Lower leg skin (tissue), 4 donors: ENCODE results near the gene KCNQ1OT1. TPM values are rescaled to one million over a fixed set of nuclear protein-coding genes. Genes with fewer than 3 reads are reported as not detected.

Experiments
- DNase-seq, 2 donors: peaks; one replicate each; pipeline ENCODE4 v3.0.0-alpha.2; 2019; ENCODE audit warnings: low spot score in 2 of 2
- H3K4me3 ChIP-seq: fragments of 200-600 bp; sonication (generic); 2 replicates; pipeline ENCODE4 v1.5.1; 2017; ENCODE audit warnings: mild to moderate bottlenecking, low read depth; ENCODE audit not compliant: poor library complexity, severe bottlenecking
- CTCF ChIP-seq, 3 donors: fragments of 450-650 bp; IDR thresholded peaks; one replicate each; pipeline ENCODE4 v1.5.1; 2016; ENCODE audit warnings: antibody characterized with exemption in 3 of 3, mild to moderate bottlenecking in 3 of 3, moderate library complexity in 2 of 3
- POLR2A ChIP-seq, 2 donors: fragments of 450-650 bp; IDR thresholded peaks; one replicate each; pipeline ENCODE4 v1.6.1; 2016 to 2017; ENCODE audit warnings: antibody characterized with exemption in 2 of 2, mild to moderate bottlenecking in 1 of 2, moderate library complexity in 1 of 2
- WGBS, 2 donors: methylation state at CpG; one replicate each; pipeline ENCODE4 v1.1.5; 2018; 5-methylcytosine and 5-hydroxymethylcytosine counted together
- intact Hi-C: fragments of 100-400 bp; cut with DNase I; formaldehyde crosslinking; loops from one replicate; pipeline ENCODE4 v1.15.0; 2023; ENCODE audit warnings: low total_unique reads
- total RNA-seq, 4 donors: library from RNA; depleted of rRNA; stranded (reverse); fragments of >200 nt; gene quantifications; one replicate each; pipeline ENCODE4 v1.1.0, GENCODE V29; 2016

KCNQ1OT1 gene
- total RNA-seq, 4 donors from 2014 or later = 0.63 to 1.8 (median 0.91) TPM

GRCh38 chr11:2587132-2587930, 112.5 kb downstream of the KCNQ1OT1 start:
- intact Hi-C loops = no loop called here
- peak in 1 of 2 donors; percentile 79 for DNase-seq
- WGBS, 2 donors = 96 to 97% methylated on average over 11 to 15 of the region's 20 CpGs
- TF ChIP-seq CTCF (IDR thresholded peaks at IDR 0.05) (no peak), POLR2A (IDR thresholded peaks at IDR 0.05) (no peak)
- H3K4me3 ChIP-seq = no peak overlapping the region

DNA sequence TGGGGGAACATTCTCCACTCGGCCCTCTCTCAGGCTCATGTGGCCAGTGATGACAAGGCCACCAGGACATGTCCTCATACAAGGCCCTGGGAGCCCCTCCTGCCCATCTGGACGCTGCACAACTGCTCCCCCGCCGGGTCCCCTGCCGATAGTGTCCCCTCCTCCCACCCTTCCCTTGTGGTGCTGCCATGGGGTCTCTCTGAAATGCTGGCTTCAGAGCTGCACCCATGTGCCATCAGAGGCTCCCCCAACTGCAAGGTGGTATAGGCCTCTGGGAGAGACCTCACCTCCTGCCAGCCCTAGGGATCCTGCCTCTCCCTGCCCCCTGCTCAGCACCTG, 113.0 kb downstream of the KCNQ1OT1 start:
- intact Hi-C loops = no loop called here
- DNase-seq = peak in 1 of 2 donors; percentile 80
- 91 to 93% methylated on average over 4 to 5 of the region's 5 CpGs for WGBS, 2 donors

GRCh38 chr11:2586087-2586792, 113.6 kb downstream of the KCNQ1OT1 start:
- 85% methylated on average over 16 to 18 of the region's 18 CpGs for WGBS, 2 donors
- peak in 1 of 2 donors; percentile 82 for DNase-seq
- no peak for TF ChIP-seq POLR2A (IDR thresholded peaks at IDR 0.05)
- no peak for TF ChIP-seq CTCF (IDR thresholded peaks at IDR 0.05)
- H3K4me3 ChIP-seq = no peak overlapping the region
- intact Hi-C loops = no loop called here

More for the DNA sequence above, 113.0 kb downstream of the KCNQ1OT1 start:
- no peak overlapping the region for H3K4me3 ChIP-seq
- TF ChIP-seq CTCF (IDR thresholded peaks at IDR 0.05) (no peak), POLR2A (IDR thresholded peaks at IDR 0.05) (no peak)

- DNase-seq = peak in 1 of 2 donors; percentile 75
Observed at GRCh38 chr11:2585566-2586086, 114.2 kb downstream of the KCNQ1OT1 start.

More at GRCh38 chr11:2585566-2586086, 114.2 kb downstream of the KCNQ1OT1 start:
- H3K4me3 ChIP-seq = no peak overlapping the region
- TF ChIP-seq POLR2A (IDR thresholded peaks at IDR 0.05) (no peak), CTCF (IDR thresholded peaks at IDR 0.05) (no peak)
- intact Hi-C loops = no loop called here
- WGBS, 2 donors = 79 to 98% methylated on average over 6 of the region's 6 CpGs
